Activated T-helper 1 cell treated with anti-CD3 and anti-CD28 coated beads, Interleukin-2, amount 50 U/mL, for 16 hours (primary cell): ENCODE measurements around the gene PARD6B.

Experiments
- DNase-seq, 2 donors: peaks; one replicate each; pipeline ENCODE4 v3.0.0-alpha.2; 2020; ENCODE audit warnings: low read depth in 1 of 2, low spot score in 1 of 2

PARD6B gene

DNA sequence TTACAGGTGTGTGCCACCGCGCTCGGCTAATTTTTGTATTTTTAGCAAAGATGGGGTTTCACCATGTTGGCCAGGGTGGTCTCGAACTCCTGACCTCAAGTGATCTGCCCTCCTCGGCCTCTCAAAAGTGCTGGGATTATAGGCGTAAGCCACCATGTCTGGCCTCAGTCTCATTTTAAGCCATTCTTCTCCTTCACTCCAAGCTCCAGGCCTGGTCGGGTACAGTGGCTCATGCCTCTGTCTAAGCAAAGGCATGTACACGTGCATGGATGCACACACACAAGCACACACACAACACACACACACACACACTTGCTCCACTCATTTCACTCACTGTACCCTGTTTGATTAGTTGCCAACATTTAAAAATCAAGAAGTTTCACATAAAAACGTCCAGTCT lies 7.7 kb upstream of the PARD6B start:
- no peak for DNase-seq

DNA sequence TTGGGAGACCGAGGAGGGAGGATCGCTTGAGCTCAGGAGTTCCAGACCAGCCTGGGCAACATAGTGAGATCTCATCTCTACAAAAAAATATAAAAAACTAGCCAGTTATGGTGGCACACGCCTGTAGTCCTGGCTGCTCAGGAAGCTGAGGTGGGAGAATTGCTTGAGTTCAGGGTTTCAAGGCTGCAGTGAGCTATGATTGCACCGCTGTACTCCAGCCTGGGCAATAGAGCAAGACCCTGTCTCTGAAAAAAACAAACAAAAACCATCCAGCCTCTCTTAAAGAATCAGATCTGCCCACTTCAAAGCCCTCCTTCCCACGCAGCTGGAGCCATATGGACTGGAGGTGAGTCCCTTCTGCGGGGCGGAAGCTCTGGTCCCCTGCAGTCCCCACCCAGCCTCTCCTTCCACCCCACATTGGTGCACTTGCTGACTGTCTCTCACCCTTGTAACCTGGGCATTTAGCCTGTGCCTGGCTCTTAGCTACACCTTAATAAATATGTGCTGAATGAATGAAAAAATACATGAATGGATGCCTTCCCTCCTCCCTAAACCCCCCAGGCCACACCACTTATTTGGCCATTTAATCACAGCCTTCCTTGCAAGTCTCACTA lies 7.2 kb upstream of the PARD6B start:
- DNase-seq: no peak

DNA sequence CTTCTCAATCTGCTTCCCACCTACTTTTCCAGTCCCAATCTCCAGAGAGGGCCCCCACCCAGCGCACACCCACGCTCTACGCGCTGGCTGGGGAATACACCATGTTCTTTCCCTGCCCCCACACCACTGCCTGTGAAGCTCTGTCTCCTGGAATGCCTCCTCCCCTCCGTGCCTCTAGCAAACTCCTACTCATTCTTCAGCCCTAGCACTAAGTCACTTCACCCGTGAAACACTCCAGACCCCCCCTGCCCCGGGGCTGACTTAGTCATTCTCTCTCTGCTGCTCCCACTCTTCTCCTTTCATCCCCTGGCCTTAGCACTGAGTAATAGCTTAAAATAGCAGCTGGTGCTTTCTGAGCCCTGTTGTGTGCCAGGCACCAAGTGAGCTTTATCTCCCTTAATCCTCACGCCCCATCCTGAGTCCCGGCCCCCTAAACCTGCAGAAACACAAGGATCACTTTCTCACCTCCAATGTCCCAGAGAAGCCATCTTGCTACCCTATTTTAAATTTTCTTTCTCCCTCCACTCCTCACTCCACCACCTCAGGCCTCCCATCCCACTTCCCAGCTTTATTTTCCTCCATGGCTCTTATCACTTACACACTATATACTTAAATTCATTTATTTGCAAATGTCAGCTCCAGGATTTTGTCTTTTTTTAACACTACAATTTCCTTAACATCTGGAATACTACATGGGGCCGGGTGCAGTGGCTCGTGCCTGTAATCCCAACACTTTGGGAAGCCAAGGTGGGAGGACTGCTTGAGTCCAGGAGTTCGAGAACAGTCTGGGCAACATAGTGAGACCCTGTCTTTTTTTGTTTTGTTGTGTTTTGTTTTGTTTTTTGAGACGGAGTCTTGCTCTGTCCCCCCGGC lies 6.3 kb upstream of the PARD6B start:
- peak in 1 of 2 donors; percentile 58 for DNase-seq

GRCh38 chr20:50725724-50726005 lies 5.7 kb upstream of the PARD6B start:
- no peak for DNase-seq

GRCh38 chr20:50726955-50727791 lies 4.2 kb upstream of the PARD6B start:
- no peak for DNase-seq

GRCh38 chr20:50727792-50728485 lies 3.4 kb upstream of the PARD6B start:
- no peak for DNase-seq

DNA sequence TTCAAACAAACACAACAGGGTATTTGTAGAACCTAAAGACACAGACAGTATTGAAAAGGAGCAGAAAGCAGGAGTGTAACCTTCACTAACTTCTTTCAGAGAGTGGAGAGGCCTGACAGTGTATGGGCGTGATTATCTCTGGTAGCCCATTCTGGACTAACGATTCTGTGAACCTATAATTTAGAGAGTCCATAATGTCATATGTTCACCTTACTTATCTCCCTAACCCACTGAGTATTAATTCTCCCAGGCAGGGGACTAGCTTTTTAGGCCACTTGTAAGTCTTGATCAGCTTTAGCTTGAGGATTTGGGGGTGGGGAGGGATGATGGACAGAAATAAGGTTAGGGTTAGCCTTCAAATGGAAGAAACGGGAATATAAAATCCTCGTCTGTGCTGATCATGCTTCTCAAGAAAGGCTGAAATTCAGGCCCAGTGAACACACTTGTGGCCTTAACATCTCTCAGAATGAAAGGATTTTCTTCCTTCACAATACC lies 2.8 kb upstream of the PARD6B start:
- no peak for DNase-seq

- DNase-seq: no peak
Observed at GRCh38 chr20:50728981-50729874, 2.2 kb upstream of the PARD6B start.

DNA sequence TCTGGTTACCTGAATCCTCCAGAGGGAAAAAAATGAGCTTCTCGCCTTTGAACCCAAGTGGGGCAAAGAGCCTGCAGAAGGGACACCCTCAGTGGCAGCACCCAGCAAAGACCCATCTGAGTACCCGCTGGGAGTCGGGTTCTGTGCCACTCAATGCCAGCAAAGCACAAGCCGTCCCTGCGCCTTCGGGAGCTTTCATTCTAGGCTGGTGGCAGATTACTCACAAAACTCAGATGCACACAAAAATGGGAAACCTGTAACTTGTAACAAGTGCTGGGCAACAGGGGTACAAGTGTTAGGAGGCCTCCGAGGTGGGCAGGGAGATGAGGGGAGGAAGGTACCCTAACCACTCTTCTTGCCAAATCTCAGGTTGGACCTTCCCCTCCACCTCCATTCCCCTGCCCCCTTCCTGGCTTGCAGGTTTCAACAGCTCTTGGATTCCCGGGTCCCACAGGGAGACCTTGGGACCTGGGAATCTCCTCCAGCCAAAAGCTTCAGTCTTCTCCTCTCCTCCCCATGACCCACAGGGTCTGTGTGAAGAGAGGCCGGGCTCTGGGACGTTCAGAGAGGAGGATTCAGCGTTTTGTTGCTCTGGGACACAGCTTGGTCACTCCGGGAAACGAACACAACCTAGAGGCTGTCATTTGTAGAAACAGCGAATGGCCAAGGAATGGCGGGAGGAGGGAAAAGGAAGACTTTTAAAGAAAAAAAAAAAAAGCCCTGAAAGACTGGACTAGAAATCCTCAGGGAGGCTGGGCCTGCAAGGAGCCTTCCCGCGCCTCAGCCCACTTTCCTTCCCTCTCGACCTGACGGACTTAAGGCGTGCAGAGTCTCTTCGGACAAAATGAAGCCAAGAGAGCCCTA lies 1.2 kb upstream of the PARD6B start:
- no peak for DNase-seq

- no peak for DNase-seq
Observed at GRCh38 chr20:50730765-50731054, 670 bp upstream of the PARD6B start.

DNA sequence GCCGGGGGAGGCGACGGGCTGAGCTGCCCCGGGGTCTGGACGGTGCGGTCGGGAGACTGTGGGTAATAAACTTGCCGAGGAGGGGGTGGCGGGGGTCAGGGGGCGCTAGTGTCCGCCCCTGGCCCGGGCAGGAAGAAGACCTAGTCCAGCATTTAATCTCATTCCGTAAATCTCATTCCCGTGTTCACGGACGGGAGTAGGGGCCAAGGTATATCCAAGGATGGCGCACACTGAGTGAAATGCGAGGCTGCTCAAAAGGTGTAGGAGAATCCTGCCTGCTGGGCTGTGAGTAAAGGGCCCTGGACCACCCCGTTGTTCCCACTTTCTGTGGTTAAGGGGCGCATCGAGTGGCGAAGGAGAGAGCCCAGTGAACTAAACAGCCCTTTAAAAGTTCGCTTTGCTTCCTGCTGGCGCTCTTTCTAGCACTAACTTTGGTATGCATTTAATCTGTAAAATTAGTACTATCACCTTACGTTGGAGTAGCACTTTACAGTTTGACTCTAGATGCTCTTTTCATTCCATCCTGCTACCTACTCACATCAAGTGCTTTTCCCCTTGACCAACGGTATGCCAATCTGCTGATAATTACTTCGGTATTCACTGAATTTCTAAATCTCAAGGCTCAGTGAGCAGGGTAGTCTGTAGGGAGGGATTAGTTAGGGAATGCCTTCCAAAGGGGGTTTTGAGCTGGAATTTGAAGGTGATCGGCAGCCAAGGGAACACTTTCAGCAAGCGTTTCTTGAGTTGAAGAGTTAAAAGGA lies 730 bp downstream of the PARD6B start:
- DNase-seq: no peak

DNA sequence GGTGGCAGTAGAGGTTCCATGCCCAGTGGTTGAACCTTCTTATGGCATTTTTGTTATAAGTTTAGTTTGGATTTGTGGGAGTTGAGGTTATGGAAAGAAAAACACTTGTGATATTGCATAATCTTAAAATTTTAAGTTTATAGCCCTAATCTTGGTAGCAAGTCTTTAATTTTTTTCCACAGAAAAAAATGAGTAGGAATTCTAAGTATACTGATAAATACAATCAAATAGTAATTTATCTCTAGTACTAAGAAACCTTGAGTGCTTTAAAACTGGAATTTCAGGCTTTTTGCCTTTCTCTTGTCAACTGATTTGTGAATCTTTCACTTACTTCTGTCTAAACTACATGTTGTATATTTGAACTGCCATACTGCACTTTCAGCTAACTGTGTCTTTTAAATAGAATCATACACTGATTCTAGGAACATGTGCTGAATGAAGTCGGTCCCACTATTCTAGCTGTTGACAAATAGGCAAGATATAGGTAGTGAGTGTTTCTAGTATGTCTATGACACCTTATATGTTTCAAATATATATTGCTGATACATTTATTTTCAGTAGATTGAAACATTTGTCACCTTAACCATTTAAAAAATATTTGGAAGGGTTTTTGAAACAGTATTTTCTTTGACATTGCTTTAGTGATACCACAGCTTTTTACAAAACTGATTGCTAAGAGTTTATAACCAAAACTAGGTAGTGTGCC lies 2.4 kb downstream of the PARD6B start:
- DNase-seq: no peak

DNA sequence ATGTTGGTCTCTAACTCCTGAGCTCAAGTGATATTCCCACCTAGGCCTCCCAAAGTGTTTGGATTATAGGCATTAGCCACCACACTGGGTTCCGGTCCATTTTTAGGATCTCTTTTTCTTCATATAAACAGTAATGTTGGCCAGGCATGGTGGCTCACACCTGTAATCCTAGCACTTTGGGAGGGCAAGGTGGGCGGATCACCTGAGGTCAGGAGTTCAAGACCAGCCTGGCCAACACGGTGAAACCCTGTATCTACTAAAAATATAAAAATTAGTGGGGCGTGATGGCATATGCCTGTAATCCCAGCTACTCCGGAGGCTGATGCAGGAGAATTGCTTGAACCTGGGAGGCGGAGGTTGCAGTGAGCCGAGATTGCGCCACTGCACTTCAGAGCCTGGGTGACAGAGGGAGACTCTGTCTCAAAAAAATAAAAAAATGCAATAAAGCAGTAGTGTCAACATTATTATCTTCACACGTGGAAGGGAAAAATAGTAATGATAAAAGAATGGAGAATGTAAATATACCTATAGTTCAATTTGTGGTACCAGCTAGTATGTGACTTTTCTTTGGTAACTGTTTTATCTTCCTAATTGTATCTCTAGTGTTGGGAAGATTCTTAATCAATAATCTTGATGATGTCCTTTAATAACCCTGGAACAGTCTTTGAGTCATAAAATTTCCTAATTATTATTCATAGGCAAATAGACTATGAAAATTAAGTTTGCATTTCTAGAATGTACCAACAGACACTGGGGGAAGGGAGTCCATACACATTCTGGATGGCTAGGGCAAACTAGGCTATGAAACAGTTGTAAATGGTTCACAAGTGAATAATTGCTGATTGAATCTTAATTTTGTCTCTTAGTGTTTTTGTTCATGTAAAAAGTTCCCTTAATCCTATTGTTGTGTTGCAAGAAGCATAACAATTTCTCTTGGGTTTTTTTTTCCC lies 3.6 kb downstream of the PARD6B start:
- no peak for DNase-seq

DNA sequence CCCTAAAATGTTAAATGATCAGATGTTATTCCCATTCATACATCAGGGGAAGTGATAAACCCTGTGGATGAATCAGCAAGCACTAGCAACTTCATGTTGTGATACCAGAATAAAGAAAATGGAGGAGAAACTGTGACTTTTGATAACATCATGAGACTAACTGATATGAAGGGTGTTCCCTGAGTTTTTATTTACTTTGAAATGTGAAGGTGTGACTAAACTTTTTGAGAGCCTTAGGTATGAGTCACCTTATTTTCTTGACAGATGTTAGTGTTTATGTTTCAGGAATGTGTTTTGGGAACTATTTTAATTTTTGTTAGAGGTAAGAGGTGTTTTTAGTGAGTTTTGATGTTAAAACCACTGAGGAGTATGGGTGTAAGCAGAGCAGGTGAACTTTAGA lies 4.4 kb downstream of the PARD6B start:
- DNase-seq: no peak

DNA sequence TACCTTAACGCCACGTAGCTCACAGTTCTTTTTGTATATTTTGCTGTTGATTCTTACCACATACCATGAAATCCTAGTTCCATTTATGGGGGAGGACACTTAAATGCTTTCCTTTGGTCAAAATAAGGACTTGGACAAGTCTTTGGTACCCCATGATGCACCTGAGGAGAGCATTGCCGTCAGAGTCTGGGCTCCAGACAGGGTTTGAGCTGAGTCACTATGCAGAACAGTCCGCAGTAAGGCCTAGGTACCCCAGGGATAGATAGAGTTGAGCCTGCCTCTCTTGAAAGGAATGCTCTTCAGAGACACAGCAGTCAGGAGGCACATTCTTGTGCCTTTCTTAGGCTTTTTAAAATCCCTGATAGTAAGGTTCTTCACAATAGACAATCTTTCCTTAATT lies 6.0 kb downstream of the PARD6B start:
- no peak for DNase-seq

DNA sequence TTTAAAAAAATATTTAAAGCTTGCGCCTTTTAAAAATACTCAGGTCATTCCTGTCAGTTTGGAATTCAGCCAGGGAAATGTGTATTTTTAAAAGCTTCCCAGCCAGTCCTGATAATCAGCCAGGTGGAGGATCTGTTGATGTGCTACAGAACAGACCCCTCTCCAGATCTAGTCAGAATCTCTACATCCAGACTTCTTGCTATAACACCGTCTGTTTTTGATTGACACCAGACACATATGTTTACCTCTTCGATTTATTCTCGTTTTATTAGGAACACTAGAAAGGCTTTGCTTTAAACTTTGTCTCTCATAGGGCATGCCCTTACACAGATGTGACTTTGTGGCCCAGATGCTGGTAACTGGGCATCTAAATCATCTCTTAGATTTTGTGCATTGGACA lies 11.7 kb downstream of the PARD6B start:
- DNase-seq: no peak

DNA sequence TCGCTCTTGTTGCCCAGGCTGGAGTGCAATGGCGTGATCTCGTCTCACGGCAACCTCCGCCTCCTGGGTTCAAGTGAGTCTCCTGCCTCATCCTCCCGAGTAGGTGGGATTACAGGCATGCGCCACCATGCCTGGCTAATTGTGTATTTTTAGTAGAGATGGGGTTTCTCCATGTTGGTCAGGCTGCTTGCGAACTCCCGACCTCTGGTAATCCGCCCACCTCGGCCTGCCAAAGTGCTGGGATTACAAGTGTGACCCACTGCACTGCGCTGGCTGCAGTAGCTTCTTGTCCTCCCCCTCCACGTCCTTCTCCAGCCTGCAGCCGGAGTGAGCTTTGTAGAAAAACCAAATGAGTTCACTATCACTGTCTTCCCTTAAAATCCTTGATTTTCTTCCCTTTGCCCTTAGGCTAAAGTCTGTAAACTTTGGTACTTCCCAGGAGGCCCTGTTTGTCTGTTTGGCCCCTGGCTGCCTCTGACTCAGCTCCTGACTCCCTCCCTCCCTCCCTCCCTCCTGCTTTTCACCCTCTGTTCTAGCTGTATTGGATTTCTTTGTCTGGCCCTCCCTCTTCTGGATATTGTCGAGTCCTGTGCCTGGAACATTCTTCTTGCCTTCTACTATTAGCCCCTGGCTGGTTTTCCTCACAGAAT lies 12.9 kb downstream of the PARD6B start:
- DNase-seq: no peak
